HT-29 (cell line): ENCODE measurements around the gene FNDC8. TPM values are rescaled to one million over a fixed set of nuclear protein-coding genes. Genes with fewer than 3 reads are reported as not detected.
"Not testable (repeated sequence)": the region's sequence is repeated elsewhere in the genome, so short reads cannot be mapped to it uniquely, and the experiment has no call there.

Experiments
- DNase-seq: peaks from one replicate; pipeline ENCODE4 v3.0.0-alpha.2; 2015; ENCODE audit warnings: low spot score
- small RNA-seq: library from RNA; depleted of rRNA; stranded (forward); fragments of <200 nt; gene quantifications from one replicate; pipeline ENCODE3, GENCODE V24; 2014
- total RNA-seq: library from RNA; depleted of rRNA; stranded (reverse); fragments of >200 nt; shearing (Covaris generic); gene quantifications from 2 replicates; pipeline ENCODE4 v1.2.3, GENCODE V29; 2014; rRNA removed

The FNDC8 gene
- total RNA-seq, 1 experiment from 2014 or later: not detected

DNA sequence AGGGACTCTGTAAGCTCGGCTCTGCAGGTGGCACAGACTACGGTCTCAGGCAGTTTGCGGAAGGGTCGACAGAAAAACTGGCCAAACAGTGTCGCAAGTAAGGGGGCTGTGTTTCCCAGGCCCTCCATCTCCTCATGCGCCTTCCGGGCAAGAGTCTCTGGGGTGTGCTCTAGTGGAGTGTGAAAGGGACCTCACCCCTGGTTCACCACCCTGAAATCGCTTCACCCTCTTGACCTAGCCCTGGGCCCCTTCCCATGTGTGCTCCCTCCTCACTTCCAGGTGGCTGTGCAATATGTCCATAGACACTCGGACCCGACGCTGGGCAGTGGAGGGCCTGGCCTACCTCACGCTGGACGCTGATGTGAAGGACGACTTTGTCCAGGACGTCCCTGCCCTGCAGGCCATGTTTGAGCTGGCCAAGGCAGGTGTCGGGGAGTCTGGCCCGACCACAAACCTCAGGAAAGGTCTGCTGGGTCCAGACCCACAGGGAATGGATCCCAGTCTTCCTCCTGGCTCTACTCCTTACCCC is 48.5 kb downstream of the FNDC8 start:
- no peak for DNase-seq

DNA sequence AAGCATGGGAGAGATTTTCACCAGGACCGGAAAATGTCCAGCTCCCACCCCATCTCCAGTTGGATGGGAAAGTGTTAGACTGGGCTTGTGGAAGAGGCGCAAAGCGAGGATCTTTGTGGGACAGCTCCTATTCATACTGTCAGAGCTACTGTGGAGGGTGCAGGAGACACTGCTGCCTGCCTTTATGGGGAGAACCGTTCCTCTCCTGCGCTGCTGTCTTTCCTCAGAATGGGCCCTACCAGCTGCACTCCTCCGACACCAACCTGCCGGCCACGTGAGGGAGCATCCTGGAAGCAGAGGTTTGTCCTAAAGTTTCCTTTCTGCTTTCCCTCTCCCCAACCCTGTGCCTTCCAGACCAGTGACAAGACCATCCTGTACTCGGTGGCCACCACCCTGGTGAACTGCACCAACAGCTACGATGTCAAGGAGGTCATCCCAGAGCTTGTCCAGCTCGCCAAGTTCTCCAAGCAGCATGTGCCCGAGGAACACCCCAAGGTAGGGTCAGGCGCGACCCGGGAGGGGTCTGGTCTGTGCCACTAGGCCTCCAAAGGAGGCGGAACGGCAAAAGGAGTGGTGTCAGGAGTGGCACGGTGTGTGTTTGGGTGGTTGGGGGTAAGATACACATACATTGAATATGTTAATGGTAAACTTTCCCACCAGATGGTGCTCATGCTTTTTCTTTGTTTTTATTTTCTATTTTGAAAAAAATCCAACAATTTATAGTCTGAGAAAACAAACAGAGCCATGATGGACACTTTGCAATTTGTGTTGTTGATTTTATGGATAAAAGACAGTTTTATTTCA is 49.8 kb downstream of the FNDC8 start:
- DNase-seq: peak; percentile 76

DNA sequence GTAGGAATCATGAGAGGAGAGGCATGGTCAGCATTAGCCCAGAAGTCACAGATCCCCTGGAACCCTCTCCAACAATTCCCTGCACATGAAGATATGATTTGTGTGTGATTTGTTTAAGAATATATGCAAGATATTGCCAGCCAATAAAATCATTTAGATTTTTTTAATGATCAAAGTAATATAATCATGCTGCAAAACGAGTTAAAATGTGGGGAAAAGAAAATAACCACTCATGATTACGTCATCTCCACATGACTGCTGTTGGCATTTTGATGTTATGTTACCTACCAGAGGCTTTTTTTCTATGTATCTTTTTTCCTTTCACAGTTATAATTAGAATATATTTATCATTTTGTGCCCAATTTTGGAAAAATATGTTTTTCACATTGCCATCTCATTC is 50.4 kb downstream of the FNDC8 start:
- no peak for DNase-seq

DNA sequence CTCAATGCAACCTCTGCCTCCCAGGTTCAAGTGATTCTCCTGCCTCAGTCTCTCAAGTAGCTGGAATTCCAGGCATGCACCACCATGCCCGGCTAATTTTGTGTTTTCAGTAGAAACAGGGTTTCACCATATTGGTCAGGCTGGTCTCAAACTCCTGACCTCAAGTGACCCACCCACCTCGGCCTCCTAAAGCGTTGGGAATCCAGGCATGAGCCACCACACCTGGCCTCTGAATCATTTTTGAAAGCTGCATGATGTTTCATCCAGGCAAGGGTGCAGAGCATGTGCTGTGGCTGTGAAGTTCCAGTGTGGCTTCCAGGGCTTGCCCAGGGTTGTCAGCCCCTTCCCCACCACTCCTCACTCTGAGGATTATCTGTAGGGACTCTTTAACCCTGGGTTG is 50.9 kb downstream of the FNDC8 start:
- not testable (repeated sequence) for DNase-seq

DNA sequence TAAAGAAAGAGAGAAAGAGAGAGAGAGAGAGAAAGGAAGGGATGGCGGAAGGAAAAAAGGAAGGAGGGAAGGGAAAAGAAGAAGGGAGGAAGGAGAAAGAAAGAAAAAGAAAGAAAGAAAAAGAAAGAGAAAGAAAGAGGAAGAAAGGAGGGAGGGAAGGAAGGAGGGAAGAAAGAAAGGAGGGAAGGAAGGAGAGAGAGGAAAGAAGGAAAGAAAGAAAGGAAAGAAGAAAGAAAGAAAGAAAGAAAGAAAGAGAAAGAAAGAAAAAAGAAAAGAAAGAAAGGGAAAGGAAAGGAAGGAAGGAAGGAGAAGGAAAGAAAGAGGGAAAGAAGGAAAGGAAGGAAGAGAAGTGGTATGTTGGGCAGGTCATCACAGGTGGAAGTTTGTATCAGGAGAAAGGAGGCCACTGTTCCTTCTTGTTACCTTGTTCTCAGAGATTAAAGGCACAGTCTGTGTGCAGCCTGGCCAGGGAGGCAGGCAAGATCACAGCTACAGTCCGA is 53.5 kb downstream of the FNDC8 start:
- no peak for DNase-seq

DNA sequence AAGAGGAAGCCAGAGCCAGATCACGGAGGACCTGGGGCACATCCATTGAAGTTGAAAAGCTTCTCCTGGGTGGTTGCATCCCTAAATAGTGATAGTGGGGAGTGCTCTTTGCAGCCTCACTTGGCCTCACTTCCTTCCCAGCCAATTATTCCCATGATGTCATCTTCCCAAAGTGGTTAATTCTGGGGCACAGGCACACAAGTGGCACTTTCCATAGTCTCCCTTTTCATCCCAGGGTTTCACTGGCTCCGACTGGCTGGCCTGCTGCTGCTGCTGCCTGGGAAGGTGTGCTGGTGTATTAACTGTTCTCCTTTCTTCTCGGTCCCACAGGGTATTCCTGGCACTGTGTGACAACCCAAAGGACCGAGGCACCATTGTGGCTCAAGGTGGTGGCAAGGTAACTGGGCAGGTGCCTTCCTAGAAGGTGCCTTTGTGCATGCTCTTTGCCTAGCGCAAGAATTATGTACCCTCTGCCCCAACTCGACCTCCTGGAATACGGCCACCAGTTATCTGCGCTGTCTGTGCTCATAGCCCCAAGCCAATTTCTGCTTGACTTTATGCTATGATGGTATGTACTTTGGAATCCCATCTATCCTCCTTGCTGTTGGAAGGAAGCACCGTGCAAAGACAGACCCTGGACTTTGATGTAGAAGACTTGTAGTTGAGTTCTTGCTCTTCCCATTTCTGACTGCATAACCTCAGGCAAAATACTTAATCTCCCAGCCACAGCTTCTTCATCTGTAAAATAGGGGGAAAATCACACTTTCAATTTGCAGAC is 54.4 kb downstream of the FNDC8 start:
- DNase-seq: no peak

DNA sequence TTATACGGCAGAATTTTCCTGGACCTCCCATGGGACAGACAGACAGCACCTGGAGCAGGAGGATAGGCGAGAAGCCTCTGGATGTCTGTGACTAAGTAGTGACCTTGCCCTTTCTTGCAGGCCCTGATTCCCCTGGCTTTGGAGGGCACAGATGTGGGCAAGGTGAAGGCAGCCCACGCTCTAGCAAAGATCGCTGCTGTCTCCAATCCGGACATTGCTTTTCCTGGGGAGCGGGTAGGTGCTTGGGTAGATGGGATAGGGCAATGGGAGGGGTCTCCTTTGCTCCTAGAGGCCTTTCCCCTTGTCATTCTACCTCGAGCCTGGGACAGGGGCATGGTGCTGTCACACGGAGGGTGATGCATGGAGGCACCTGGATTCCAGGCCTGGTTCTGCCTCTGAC is 55.5 kb downstream of the FNDC8 start:
- no peak for DNase-seq

DNA sequence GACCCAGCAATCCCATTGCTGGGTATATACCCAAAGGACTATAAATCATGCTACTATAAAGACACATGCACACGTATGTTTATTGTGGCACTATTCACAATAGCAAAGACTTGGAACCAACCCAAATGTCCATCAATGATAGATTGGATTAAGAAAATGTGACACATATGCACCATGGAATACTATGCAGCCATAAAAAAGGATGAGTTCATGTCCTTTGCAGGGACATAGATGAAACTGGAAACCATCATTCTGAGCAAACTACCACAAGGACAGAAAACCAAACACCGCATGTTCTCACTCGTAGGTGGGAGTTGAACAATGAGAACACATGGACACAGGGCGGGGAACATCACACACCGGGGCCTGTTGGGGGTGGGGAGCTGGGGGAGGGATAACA is 58.0 kb downstream of the FNDC8 start:
- not testable (repeated sequence) for DNase-seq

Small RNA genes within 50 kb of the gene (small RNA-seq; reads per million reads assigned to genes)
- not detected for gene AC004223.1
- not detected for gene RNU6-840P

Other genes starting within 250 kb of the FNDC8 start
- gene CCT6B, start 160.2 kb upstream of the FNDC8 start, total RNA-seq: 0.61 and 0.76 TPM in 2 replicates
- gene ZNF830, start 160.1 kb upstream of the FNDC8 start, total RNA-seq: 12.7 and 17.1 TPM in 2 replicates
- gene LIG3, start 141.1 kb upstream of the FNDC8 start, total RNA-seq: 107 and 110 TPM in 2 replicates
- gene RFFL, start 57.9 kb upstream of the FNDC8 start, total RNA-seq: 38.6 and 46.0 TPM in 2 replicates
- 14.9 and 19.5 TPM in 2 replicates for gene RAD51D, start 1.8 kb upstream of the FNDC8 start, total RNA-seq
- 78.8 and 97.6 TPM in 2 replicates for gene NLE1, start 20.7 kb downstream of the FNDC8 start, total RNA-seq
- not detected in 2 replicates for gene UNC45B, start 26.2 kb downstream of the FNDC8 start, total RNA-seq
- not detected in 2 replicates for gene SLC35G3, start 72.8 kb downstream of the FNDC8 start, total RNA-seq
- gene SLFN5, start 121.5 kb downstream of the FNDC8 start, total RNA-seq: 2.0 and 3.8 TPM in 2 replicates